ENCODE measurements around the gene FAM222A. TPM values are rescaled to one million over a fixed set of nuclear protein-coding genes. Genes with fewer than 3 reads are reported as not detected.

Gene FAM222A
- total RNA-seq, 2 donors from 2014 or later = 21.6 to 24.4 TPM

GRCh38 chr12:109715310-109716091 lies 1.9 kb downstream of the FAM222A start:
- peak overlapping the region; percentile 67 for H3K9ac ChIP-seq (ENCODE audit: extremely low read depth, low read length, poor library complexity, severe bottlenecking)
- DNase-seq = peak; percentile 83
- H3K27me3 ChIP-seq (ENCODE audit: control insufficient read depth, insufficient read depth, low read length, poor library complexity, severe bottlenecking) = peaks cover 12% of the 10 kb centered on the region
- Mint-ChIP-seq H3K36me3 (ENCODE audit: low read depth) (peaks cover 2% of the 10 kb centered on the region), H3K4me3 (peak overlapping the region; percentile 70), H3K27me3 (ENCODE audit: insufficient read depth) (peaks cover 27% of the 10 kb centered on the region), H3K9me3 (no peaks in the 10 kb centered on the region), H3K4me1 (peaks cover 33% of the 10 kb centered on the region), H3K27ac (no peak overlapping the region)
- H3K9me3 ChIP-seq (ENCODE audit: control insufficient read depth, low read length) = no peaks in the 10 kb centered on the region
- 77 to 88% methylated on average over 4 to 15 of the region's 19 CpGs for WGBS, 2 experiments (ENCODE audit: insufficient coverage in 1 of 2, insufficient read length in 1 of 2)
- peaks cover 24% of the 10 kb centered on the region for H3K4me1 ChIP-seq (ENCODE audit: control insufficient read depth, insufficient read depth, low read length)
- peaks cover 2% of the 10 kb centered on the region for H3K36me3 ChIP-seq (ENCODE audit: control insufficient read depth, insufficient read depth, low read length)
- H3K27ac ChIP-seq (ENCODE audit: low read depth, low read length) = no peak overlapping the region
- peak overlapping the region; percentile 79 for H3K4me3 ChIP-seq (ENCODE audit: low read length)
- no peak for TF ChIP-seq CTCF (conservative IDR thresholded peaks at IDR 0.05)

- H3K4me3 Mint-ChIP-seq = peak overlapping the region; percentile 70
- 81 to 85% methylated on average over 8 to 9 of the region's 9 CpGs for WGBS, 2 experiments (ENCODE audit: insufficient coverage in 1 of 2, insufficient read length in 1 of 2)
- H3K4me1 ChIP-seq (ENCODE audit: control insufficient read depth, insufficient read depth, low read length) = peaks cover 24% of the 10 kb centered on the region
- TF ChIP-seq CTCF (conservative IDR thresholded peaks at IDR 0.05) = no peak
- no peak overlapping the region for H3K27ac Mint-ChIP-seq
- peaks cover 33% of the 10 kb centered on the region for H3K4me1 Mint-ChIP-seq
- DNase-seq = no peak
- no peak overlapping the region for H3K27ac ChIP-seq (ENCODE audit: low read depth, low read length)
- H3K9me3 ChIP-seq (ENCODE audit: control insufficient read depth, low read length) = no peaks in the 10 kb centered on the region
- H3K27me3 ChIP-seq (ENCODE audit: control insufficient read depth, insufficient read depth, low read length, poor library complexity, severe bottlenecking) = peaks cover 12% of the 10 kb centered on the region
- no peaks in the 10 kb centered on the region for H3K9me3 Mint-ChIP-seq
- peak overlapping the region; percentile 4 for H3K9ac ChIP-seq (ENCODE audit: extremely low read depth, low read length, poor library complexity, severe bottlenecking)
- peaks cover 5% of the 10 kb centered on the region for H3K36me3 ChIP-seq (ENCODE audit: control insufficient read depth, insufficient read depth, low read length)
- peaks cover 22% of the 10 kb centered on the region for H3K27me3 Mint-ChIP-seq (ENCODE audit: insufficient read depth)
- H3K4me3 ChIP-seq (ENCODE audit: low read length) = peak overlapping the region; percentile 79
- H3K36me3 Mint-ChIP-seq (ENCODE audit: low read depth) = peaks cover 2% of the 10 kb centered on the region
Measured at GRCh38 chr12:109716092-109716479, 2.5 kb downstream of the FAM222A start.

- peaks cover 6% of the 10 kb centered on the region for H3K36me3 Mint-ChIP-seq (ENCODE audit: low read depth)
- Histone ChIP-seq H3K27ac (ENCODE audit: low read depth, low read length) (no peak overlapping the region), H3K36me3 (ENCODE audit: control insufficient read depth, insufficient read depth, low read length) (peaks cover 9% of the 10 kb centered on the region), H3K9me3 (ENCODE audit: control insufficient read depth, low read length) (no peaks in the 10 kb centered on the region), H3K4me3 (ENCODE audit: low read length) (peak overlapping the region; percentile 79), H3K4me1 (ENCODE audit: control insufficient read depth, insufficient read depth, low read length) (peaks cover 24% of the 10 kb centered on the region), H3K27me3 (ENCODE audit: control insufficient read depth, insufficient read depth, low read length, poor library complexity, severe bottlenecking) (peaks cover 8% of the 10 kb centered on the region), H3K9ac (ENCODE audit: extremely low read depth, low read length, poor library complexity, severe bottlenecking) (no peak overlapping the region)
- H3K27ac Mint-ChIP-seq = no peak overlapping the region
- H3K27me3 Mint-ChIP-seq (ENCODE audit: insufficient read depth) = peaks cover 15% of the 10 kb centered on the region
- no peak for DNase-seq
- WGBS, 2 experiments (ENCODE audit: insufficient coverage in 1 of 2, insufficient read length in 1 of 2) = 84 to 87% methylated on average over 14 to 19 of the region's 19 CpGs
- H3K4me3 Mint-ChIP-seq = peak overlapping the region; percentile 70
- no peaks in the 10 kb centered on the region for H3K9me3 Mint-ChIP-seq
- H3K4me1 Mint-ChIP-seq = peaks cover 34% of the 10 kb centered on the region
- no peak for TF ChIP-seq CTCF (conservative IDR thresholded peaks at IDR 0.05)
Measured at GRCh38 chr12:109716512-109717389, 3.1 kb downstream of the FAM222A start.
